HG02840 (cell line): ENCODE measurements around the gene HELLS.
"Not testable (repeated sequence)": the region's sequence is repeated elsewhere in the genome, so short reads cannot be mapped to it uniquely, and the experiment has no call there.

Experiments used
- ATAC-seq: cut with Tn5 transposase; IDR thresholded peaks from one replicate; pipeline ENCODE4 v1.9.1; 2021; ENCODE audit warnings: mild to moderate bottlenecking, moderate library complexity, moderate number of reproducible peaks; ENCODE audit not compliant: unreplicated experiment, low FRiP score

HELLS gene

DNA sequence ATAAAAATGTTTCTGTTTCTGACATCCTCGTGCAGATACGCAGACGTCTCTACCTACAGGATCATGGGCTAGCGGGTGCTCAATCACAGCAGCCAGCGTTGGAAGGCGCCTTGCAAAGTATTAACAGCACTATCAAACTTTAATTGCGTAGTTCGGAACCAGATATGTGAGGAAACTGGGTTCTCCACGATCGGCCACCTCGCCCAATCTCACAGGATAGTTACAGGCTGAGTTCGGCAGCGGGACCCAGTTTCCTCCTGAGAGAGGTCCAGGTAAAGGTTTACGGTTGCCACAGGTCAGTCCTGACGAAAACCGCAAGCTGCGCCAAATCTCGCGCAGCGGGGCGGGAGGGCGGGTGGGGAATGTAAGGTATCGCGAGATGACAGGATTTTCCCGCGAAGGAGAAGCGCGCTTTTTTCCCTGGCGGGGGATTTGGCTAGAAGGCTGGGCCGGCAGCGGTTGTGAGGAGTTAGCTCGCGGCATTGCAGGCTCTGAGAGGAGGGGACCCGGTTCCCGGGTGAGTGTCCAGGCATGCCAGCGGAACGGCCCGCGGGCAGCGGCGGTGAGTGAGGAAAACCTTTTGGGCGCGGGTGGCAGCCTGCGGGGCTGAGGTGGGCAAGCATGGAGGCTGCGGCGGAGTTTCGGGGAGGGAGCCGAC, at the start of gene HELLS:
TSS of gene HELLS (plus strand) at position 398 of the 658 bp plus-strand sequence. CDS start at position 532, 134 bp downstream.
- ATAC-seq: peak; percentile 79

- no peak for ATAC-seq
Observed at GRCh38 chr10:94496010-94496409, 49.6 kb upstream of the HELLS start.

DNA sequence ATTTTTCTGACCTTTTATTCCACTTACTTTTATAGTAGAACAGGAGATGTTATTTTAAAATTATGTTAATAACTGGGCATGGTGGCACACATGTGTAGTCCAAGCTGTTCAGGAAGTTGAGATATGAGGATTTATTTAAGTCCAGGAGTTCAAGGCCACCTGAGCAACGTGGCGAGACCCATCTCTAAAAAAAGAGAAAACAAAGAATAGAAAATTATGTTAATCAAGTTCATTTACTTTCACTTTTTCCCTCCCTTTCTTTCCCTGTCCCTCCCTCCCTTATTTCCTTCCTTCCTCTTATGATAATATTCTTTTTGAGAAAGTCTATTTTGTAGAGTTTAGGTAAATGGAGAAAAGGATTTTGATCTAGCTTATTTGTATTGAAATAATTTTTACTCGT, 48.9 kb upstream of the HELLS start:
- no peak for ATAC-seq

GRCh38 chr10:94500063-94500462, 45.5 kb upstream of the HELLS start:
- ATAC-seq: no peak

- no peak for ATAC-seq
Observed at GRCh38 chr10:94521276-94522250, 24.0 kb upstream of the HELLS start.

- no peak for ATAC-seq
Observed at GRCh38 chr10:94524146-94524545, 21.4 kb upstream of the HELLS start.

DNA sequence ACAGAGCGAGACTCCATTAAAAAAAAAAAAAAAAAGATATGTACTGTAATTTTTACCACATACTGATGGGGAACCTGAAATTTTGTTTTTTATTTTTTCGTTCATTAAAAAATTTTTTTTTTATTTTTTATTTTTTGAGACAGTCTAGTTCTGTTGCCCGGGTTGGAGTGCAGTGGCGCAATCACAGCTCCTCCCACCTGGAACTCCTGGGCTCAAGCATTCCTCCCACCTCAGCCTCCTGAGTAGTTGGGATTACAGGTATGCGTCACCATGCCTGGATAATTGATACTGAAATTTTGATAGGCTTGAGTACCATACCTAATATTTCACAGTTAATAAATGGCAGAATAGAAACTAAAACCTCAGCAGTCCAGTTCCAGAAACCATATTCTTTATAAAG, 20.9 kb upstream of the HELLS start:
- ATAC-seq: no peak

GRCh38 chr10:94531550-94531949, 14.0 kb upstream of the HELLS start:
- not testable (repeated sequence) for ATAC-seq

- ATAC-seq: no peak
Observed at GRCh38 chr10:94533027-94533426, 12.6 kb upstream of the HELLS start.

GRCh38 chr10:94542282-94542681, 3.3 kb upstream of the HELLS start:
- not testable (repeated sequence) for ATAC-seq

- no peak for ATAC-seq
Observed at GRCh38 chr10:94546049-94546900, 687 bp downstream of the HELLS start.

GRCh38 chr10:94546901-94547185, 1.3 kb downstream of the HELLS start:
- ATAC-seq: no peak

GRCh38 chr10:94549221-94549620, 3.6 kb downstream of the HELLS start:
- ATAC-seq: no peak

- not testable (repeated sequence) for ATAC-seq
Observed at GRCh38 chr10:94567714-94568307, 22.2 kb downstream of the HELLS start.

DNA sequence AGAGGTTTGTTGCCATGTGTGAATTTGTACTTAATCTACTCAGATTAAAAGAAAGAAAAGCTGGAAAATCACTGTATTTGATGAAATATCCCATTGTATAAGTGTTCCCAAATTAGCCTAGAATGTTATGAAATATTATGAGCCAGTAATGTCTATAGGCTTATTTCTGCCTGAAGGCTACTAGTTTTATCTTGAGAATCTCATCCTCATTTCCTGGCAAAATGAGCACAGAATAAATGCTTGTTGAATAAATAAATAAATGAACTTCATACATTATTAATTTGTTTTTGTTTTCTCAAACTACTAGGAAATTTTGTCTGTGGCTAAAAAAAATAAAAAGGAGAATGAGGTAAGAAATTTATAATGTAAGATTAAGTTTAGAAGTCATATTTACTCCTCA, 25.5 kb downstream of the HELLS start:
- no peak for ATAC-seq

GRCh38 chr10:94571528-94571927, 25.9 kb downstream of the HELLS start:
- no peak for ATAC-seq

DNA sequence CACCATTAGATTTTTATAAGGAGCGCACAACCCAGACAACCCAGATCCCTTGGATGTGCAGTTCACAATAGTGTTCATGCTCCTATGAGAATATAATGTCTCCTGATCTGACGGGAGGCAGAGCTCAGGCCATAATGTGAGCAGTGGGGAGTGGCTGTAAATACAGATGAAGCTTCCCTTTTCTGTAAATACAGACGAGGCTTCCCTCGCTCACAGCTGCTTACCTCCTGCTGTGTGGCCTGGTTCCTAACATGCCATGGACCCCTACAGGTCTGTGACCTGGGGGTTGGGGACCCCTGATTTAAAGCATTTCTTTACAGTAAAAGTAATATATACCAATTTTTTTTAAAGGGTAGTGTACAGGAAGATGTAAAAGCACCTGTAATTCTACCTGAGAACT, 33.2 kb downstream of the HELLS start:
- ATAC-seq: no peak

GRCh38 chr10:94583124-94583523, 37.5 kb downstream of the HELLS start:
- ATAC-seq: no peak

DNA sequence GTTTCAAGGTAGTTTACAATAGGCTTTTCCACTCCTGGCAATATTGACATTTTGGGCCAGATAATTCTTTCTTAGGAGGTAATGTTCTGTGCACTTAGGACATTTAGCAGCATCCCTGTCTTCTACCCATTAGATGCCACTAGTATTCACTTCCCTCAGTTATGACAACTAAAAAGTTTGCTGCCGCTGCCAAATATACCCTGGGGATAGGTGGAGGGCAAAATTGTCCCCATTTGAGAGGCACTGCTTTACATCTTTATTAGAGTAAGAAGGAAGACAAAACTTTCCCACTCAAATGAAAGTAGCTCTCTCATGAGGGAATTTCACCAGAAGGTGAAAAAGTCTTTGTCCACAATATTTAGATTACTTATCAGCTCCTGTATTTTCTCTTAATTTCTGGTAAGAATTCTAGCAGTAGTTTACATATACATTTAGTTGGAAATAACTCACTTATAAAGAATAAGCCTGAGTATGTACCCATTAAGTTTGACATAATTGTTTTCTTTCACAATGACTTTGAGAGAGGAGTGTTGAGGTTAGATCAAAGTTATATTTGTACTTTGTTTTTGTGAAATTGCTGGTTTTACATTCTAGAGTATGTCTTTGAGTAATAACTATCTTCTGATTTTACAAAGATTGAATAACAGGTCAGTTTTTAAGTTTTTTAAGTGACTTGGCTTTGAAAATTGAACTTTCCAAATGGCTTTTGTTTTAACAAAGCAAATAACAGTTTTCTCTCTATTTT, 46.0 kb downstream of the HELLS start:
- peak; percentile 85 for ATAC-seq
